ENCODE results near the gene NCF2. TPM values are rescaled to one million over a fixed set of nuclear protein-coding genes. Genes with fewer than 3 reads are reported as not detected.
A peak's percentile ranks its signal among the peaks of the same experiment; 100 is the strongest.

NCF2 gene
- polyA plus RNA-seq, 3 donors: 2.6 to 3.1 (median 2.8) TPM

- DNase-seq (ENCODE audit: low read depth in 3 of 3, low spot score in 2 of 3): no peak
Measured at GRCh38 chr1:183553764-183554163, 36.5 kb downstream of the NCF2 start.

DNA sequence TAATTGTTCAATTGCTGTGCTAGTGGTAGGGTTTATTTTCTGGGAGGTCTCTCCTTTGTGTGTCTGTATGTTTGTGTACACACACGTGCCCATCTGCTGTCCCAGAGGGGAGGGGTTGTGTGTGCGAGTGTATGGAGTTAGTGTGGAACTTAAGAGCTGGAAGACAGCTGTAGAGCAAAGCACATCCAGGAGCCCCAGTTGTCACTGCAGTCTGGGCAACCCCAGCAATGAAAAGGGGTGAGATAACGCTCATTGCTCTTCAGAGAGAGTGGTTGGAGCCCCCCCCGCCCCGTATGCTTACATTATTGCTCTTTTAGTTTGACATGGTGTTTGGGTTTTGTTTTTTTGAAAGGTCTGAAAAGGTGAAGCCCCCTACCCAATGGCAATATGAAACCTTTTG, 36.9 kb downstream of the NCF2 start:
- DNase-seq (ENCODE audit: low read depth in 3 of 3, low spot score in 2 of 3): no peak

- DNase-seq (ENCODE audit: low read depth in 3 of 3, low spot score in 2 of 3): no peak
Measured at GRCh38 chr1:183552891-183553290, 37.4 kb downstream of the NCF2 start.

DNA sequence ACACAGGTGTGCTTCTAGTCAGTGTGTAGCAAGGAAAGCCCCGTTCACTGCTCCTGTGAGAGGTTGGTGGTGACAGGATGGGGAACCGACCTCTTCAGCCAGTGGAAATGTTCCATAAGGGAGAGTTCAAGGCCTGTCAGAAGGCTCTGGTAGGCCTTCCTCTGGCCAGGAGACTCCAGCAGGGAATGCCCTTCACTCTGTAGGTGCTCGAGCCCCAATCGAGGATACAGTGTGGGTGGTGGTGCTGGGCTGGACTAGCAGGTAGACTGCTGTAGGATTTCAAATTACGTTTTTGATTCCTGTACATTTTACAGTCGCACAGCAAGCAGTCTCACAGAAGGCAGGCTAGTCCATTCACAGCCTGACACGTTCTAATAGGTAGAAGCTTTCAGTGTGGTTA, 37.8 kb downstream of the NCF2 start:
- DNase-seq (ENCODE audit: low read depth in 3 of 3, low spot score in 2 of 3): no peak

DNA sequence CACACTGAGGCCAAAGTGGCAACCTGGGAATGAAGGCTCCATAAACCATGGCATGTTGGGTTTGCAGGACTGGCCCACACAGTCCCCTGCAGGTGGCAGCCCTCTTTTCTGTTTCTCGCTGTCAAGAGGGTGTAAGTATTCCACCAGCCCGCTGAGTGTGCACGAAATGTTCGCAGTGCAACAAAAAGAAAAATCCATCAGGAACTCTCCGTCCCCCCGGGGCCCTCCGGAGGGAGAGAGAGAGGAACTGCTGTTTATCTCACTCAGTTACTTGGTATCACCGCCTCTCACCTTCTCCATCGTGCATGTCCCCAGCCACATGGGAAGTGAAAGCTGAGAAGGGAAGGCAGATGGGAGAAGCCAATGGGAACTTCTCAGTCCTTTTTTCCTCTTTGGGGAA, 38.3 kb downstream of the NCF2 start:
- no peak for DNase-seq (ENCODE audit: low read depth in 3 of 3, low spot score in 2 of 3)

DNA sequence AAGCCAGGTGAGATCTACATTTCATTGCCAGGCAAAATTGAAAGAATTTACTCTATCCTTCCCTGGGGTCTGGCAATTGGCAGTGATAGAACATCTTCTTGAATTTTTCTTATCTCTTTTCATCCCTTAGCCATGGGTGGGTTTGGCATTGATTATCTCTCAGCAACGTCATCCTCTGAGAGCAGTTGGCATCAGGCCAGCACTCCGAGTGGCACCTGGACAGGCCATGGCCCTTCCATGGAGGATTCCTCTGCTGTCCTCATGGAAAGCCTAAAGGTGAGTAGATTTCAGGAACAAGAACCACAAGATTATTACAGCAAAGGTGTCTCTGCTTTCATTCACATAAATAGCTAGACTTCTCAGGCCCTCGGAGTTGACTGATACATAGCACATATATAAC, 39.3 kb downstream of the NCF2 start:
- no peak for DNase-seq (ENCODE audit: low read depth in 3 of 3, low spot score in 2 of 3)

- no peak for DNase-seq (ENCODE audit: low read depth in 3 of 3, low spot score in 2 of 3)
Measured at GRCh38 chr1:183548116-183548515, 42.1 kb downstream of the NCF2 start.

GRCh38 chr1:183546427-183546826, 43.8 kb downstream of the NCF2 start:
- DNase-seq (ENCODE audit: low read depth in 3 of 3, low spot score in 2 of 3): no peak

DNA sequence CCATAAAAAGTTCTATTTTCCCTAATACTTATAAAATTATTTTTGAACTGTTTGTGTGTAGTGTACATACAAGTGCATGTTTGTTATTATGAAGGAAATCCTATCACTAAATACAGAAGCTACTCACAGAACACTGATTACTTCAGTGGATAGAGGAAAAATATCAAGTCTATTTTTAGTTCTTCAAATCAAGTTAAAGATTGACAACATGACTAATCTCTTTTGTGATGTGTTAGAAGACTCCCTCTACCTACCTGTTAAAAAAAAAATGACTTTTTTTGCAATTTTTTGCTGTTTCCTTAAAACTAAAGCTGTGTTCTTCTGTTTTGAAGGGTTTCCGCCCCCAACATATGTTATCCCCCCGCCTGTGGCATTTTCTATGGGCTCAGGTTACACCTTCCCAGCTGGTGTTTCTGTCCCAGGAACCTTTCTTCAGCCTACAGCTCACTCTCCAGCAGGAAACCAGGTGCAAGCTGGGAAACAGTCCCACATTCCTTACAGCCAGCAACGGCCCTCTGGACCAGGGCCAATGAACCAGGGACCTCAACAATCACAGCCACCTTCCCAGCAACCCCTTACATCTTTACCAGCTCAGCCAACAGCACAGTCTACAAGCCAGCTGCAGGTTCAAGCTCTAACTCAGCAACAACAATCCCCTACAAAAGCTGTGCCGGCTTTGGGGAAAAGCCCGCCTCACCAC, 45.5 kb downstream of the NCF2 start:
- peak in 1 of 3 donors; percentile 27 for DNase-seq (ENCODE audit: low read depth in 3 of 3, low spot score in 2 of 3)

- peak; percentile 14 to 41 (median 32) for DNase-seq (ENCODE audit: low read depth in 3 of 3, low spot score in 2 of 3)
Measured at GRCh38 chr1:183543619-183544204, 46.5 kb downstream of the NCF2 start.

DNA sequence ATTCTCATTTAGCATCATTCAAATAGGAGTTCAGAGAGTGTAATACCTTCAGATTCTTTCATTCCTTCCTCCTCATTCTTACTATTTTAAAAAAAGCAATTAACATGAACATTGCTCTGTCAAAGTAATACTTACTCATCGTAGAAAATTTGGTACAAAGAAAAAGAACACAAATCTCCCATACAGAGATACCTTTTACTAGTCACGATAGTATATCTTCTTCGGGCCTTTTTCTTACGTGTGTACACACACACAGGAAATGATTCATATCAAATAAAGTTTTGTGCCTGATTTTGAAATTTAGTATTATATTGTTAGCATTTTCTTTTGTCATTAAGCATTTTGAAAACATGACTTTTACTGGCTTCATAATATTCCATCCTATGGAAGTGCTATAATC, 52.9 kb downstream of the NCF2 start:
- DNase-seq (ENCODE audit: low read depth in 3 of 3, low spot score in 2 of 3): no peak

DNA sequence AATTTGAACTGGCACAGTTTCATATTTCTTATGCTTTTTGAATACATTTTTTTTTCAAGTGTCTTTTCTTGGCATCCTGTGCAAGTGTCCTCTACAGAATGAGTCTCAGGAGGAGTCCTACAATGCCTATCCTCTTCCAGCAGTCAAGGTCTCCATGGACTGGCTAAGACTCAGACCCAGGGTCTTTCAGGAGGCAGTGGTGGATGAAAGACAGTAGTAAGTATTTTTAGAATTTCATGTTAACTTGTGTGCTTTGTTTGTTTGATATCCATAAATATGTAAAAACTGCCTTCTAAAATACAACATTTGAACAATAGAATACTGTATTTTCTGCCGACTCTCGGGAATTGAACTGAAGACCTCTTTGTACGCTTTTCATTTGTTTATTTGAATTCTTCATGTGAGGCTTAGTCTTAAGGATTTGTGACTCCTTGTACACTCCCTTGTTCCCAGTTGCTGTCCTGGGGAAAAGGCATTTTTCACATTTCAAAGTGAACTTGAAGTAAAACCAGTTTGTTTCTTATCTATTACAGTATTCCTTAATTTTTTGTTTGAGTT, 56.6 kb downstream of the NCF2 start:
- DNase-seq (ENCODE audit: low read depth in 3 of 3, low spot score in 2 of 3): no peak

DNA sequence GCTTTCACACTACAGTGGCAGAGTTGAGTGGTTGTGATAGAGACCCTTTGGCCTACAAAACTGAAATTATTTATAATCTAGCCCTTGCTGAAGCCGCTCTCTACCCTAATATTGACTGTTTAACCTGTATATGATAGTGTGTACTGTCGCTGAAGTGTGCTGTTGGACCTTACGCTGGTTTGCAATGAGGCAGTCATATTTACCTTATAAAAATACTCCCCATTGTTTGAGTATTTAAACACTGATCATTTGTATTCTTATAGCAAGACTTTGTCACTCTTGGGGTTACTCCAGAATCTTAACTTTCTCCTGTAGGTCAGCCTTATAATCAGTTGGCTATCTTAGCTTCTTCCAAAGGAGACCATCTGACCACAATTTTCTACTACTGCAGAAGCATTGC, 61.7 kb downstream of the NCF2 start:
- no peak for DNase-seq (ENCODE audit: low read depth in 3 of 3, low spot score in 2 of 3)

GRCh38 chr1:183522104-183522503, 68.2 kb downstream of the NCF2 start:
- DNase-seq (ENCODE audit: low read depth in 3 of 3, low spot score in 2 of 3): no peak

DNA sequence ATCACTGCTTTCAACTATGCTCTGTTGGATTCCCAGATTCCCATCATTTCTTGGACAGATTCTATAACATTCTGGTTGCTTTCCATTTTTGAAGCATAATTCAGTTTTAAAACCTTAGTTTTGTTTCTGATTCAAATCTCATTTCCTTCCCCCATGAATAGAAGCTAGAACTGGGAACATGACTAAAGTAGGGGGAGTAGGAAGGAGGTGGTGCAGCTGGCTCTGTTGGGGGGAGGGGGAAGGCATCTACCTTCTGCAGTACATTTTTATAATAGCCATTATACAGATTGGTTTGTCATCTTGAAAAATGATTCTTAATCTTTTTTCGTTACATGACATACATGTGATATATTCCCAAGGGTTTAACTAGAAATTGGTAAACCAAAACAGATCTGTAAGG, 69.9 kb downstream of the NCF2 start:
- DNase-seq (ENCODE audit: low read depth in 3 of 3, low spot score in 2 of 3): no peak

DNA sequence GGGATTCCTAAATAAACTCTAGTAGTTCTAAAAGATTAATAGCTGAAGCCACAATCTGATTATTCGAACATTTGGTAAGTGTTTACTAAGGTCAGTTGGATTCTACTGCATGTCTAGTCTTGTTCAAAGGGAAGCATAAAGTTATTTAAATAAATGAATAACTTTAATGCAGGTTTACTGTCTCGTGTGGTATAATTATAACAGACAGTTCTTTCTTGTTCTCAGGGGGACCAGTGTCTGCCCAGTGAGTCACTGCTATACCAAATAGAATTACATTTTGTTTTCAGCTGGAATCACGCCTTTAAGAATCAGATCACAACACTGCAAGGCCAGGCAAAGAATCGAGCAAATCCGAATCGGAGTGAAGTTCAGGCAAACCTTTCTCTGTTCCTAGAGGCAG, 72.9 kb downstream of the NCF2 start:
- no peak for DNase-seq (ENCODE audit: low read depth in 3 of 3, low spot score in 2 of 3)

- DNase-seq (ENCODE audit: low read depth in 3 of 3, low spot score in 2 of 3): no peak
Measured at GRCh38 chr1:183516725-183517124, 73.5 kb downstream of the NCF2 start.

DNA sequence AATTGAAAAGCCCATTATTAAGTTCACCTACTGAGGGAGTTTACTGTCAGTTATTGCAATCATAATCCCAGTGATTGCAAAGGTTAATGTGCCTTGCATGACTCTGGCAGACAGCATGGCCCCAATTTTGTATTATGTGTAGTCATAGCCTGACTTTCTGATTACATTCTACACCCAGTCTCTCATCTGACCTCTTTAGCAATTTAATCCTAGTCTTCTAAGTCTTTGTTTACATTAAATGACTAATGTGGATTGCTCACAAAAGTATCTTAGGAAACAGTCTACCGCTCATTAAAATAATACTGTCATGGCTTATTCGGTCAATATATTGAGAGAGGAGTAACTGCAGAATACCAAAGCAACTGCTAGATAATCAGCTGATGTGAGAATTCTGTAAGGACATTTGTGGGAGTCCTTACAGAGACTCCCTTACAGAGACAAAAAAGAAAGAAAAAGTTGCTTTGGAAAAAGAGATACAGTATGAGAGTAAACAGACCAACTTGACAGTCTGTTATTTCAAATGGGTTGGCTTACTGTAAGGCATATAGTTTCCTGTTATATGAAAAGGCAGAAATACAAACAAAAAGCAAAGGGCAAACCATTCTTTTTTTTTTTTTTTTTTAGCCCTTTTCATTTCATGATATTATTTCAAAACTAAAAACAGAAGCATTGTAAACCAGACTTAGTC, 75.1 kb downstream of the NCF2 start:
- DNase-seq (ENCODE audit: low read depth in 3 of 3, low spot score in 2 of 3): no peak

- DNase-seq (ENCODE audit: low read depth in 3 of 3, low spot score in 2 of 3): no peak
Measured at GRCh38 chr1:183514235-183514634, 76.0 kb downstream of the NCF2 start.

DNA sequence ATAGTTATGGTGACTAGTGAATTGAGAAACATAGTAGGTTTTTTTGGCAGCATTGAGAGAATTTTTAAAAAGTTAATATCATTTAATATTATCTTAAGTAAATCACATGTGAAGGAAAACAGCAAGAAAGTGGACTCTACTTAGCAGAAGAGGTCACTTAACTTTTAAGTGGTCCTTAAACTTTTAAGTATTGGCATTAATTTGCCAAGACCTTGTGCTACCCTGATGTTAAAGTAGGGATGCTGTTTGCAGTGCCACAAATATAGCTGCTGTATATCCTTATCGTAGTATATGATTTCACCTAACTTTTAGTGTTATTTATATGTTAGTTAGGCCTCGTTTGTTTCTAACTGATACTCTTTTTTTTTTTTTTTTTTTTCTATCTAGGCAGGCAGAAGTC, 77.8 kb downstream of the NCF2 start:
- DNase-seq (ENCODE audit: low read depth in 3 of 3, low spot score in 2 of 3): no peak

DNA sequence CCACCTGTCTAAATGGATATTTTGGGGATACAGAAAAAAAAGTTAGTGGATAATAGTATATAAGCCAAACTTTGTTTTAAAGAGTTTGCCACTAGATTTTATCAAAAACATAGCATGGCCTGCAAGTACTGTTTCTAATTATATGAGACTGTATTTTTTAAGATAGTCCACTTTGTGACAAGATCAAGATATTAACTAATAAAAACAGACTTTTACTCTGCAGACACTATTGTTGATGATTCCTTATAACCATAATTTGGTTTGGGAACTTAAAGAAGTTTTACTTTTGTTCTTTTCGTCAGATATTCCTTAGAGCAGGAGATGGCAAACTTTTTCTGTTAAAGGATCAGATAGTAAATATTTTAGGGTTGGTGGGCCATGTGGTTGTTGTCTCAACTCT, 81.6 kb downstream of the NCF2 start:
- DNase-seq (ENCODE audit: low read depth in 3 of 3, low spot score in 2 of 3): no peak

DNA sequence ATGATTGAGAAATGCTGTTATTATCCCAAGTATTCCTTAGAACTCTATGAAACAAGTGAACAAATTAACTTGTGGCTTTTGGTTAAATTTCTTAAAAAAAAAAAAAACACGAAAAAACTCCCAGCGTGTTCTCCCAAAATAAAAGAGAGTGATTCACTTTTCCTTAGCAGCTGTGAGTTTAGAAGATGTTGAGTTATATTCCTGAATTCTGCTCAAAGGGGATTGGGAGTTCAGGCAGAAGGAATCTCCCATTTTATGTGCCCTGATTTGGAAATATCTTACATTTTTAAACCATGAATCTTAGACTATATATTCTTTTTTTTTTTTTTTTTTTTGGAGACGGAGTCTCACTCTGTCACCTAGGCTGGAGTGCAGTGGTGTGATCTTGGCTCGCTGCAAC, 83.7 kb downstream of the NCF2 start:
- DNase-seq (ENCODE audit: low read depth in 3 of 3, low spot score in 2 of 3): no peak
